IMR-90 (cell line): ENCODE data around the gene CCDC181.
"Not testable (repeated sequence)": the region's sequence is repeated elsewhere in the genome, so short reads cannot be mapped to it uniquely, and the experiment has no call there.

Experiments
- POLR2A ChIP-seq: IDR thresholded peaks from 2 replicates; pipeline ENCODE4 v1.6.1; 2012; ENCODE audit warnings: mild to moderate bottlenecking, low read depth, low read length
- TF ChIP-seq, protein P1 (sequence below): conservative IDR thresholded peaks from 2 replicates; pipeline ENCODE4 v1.5.1; 2012; ENCODE audit warnings: mild to moderate bottlenecking, low read depth, low read length, improper control_type of control experiment

DNA sequence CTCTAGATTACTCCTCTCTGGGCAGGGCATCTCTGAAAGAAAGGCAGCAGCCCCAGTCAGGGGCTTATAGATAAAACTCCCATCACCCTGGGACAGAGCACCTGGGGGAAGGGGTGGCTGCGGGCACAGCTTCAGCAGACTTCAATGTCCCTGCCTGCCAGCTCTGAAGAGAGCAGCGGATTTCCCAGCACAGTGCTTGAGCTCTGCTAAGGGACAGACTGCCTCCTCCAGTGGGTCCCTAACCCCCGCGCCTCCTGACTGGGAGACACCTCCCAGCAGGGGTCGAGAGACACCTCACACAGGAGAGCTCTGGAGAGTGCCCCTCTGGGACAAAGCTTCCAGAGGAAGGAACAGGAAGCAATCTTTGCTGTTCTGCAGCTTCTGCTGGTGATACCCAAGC, 18.9 kb downstream of the CCDC181 start:
- TF ChIP-seq POLR2A: not testable (repeated sequence)
- TF ChIP-seq, protein P1, sequence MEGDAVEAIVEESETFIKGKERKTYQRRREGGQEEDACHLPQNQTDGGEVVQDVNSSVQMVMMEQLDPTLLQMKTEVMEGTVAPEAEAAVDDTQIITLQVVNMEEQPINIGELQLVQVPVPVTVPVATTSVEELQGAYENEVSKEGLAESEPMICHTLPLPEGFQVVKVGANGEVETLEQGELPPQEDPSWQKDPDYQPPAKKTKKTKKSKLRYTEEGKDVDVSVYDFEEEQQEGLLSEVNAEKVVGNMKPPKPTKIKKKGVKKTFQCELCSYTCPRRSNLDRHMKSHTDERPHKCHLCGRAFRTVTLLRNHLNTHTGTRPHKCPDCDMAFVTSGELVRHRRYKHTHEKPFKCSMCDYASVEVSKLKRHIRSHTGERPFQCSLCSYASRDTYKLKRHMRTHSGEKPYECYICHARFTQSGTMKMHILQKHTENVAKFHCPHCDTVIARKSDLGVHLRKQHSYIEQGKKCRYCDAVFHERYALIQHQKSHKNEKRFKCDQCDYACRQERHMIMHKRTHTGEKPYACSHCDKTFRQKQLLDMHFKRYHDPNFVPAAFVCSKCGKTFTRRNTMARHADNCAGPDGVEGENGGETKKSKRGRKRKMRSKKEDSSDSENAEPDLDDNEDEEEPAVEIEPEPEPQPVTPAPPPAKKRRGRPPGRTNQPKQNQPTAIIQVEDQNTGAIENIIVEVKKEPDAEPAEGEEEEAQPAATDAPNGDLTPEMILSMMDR: not testable (repeated sequence)
